Measurements from ENCODE around the gene ADAMTS16. TPM values are rescaled to one million over a fixed set of nuclear protein-coding genes. Genes with fewer than 3 reads are reported as not detected.

Gene ADAMTS16
- total and polyA plus RNA-seq, 9 of the 15 experiments (the other 6 are each of a cell fraction or from before 2014, with no cell fraction given): not detected

- POLR2A ChIA-PET: no interaction called here
- in situ Hi-C loops (cut with MboI): no loop called here
- TF ChIP-seq THRB (CRISPR knock-in tag; conservative IDR thresholded peaks at IDR 0.05) (no peak), XRCC3 (IDR thresholded peaks at IDR 0.05) (no peak), SMAD1 (IDR thresholded peaks at IDR 0.05; ENCODE audit: low read depth, low read length, partially characterized antibody) (no peak), ARID2 (IDR thresholded peaks at IDR 0.05) (no peak), NONO (IDR thresholded peaks at IDR 0.05; ENCODE audit: low read depth in 2 of 2, low read length in 1 of 2) (no peak), ZNF311 (CRISPR knock-in tag; IDR thresholded peaks at IDR 0.05) (no peak), MCM3 (IDR thresholded peaks at IDR 0.05) (no peak)
Measured at GRCh38 chr5:5317976-5318375, 177.8 kb downstream of the ADAMTS16 start.

More at GRCh38 chr5:5317976-5318375, 177.8 kb downstream of the ADAMTS16 start:
- FAIRE-seq: no peak
- no peaks in the 10 kb centered on the region for H3K9me1 ChIP-seq (ENCODE audit: control insufficient read depth, insufficient read depth, low read length)
- no peak overlapping the region for H3K4me2 ChIP-seq (ENCODE audit: insufficient read depth, low read length)
- H3K9me3 ChIP-seq (replicated peaks; ENCODE audit: control insufficient read depth, insufficient read depth, low read depth, low read length): no peaks in the 10 kb centered on the region
- intact Hi-C loops (cut with micrococcal nuclease): no loop called here
- no peak overlapping the region for H3K27ac ChIP-seq (ENCODE audit: extremely low read depth, low read depth, low read length)
- no peaks in the 10 kb centered on the region for H3K4me1 ChIP-seq (replicated peaks in 1 of 2; ENCODE audit: control insufficient read depth in 2 of 2, insufficient read depth in 2 of 2, low read length in 2 of 2)
- peaks cover 19 to 36% of the 10 kb centered on the region in 2 experiments for H3K27me3 ChIP-seq (ENCODE audit: control insufficient read depth in 2 of 2, insufficient read depth in 2 of 2, low read length in 2 of 2)
- 0 out of 2 replicates have a peak, but pooled peaks cover 3% of the 10 kb centered on the region for H4K20me1 ChIP-seq (replicated peaks; ENCODE audit: control insufficient read depth, insufficient read depth, low read length)
- no peak overlapping the region for H3K4me3 ChIP-seq
- CTCF ChIA-PET (ENCODE audit: low intra/inter-chr PET ratio): no interaction called here
- WGBS (ENCODE audit: insufficient coverage, low coverage, missing lambda C conversion rate): 2% methylated on average over 10 of the region's 10 CpGs
- no peaks in the 10 kb centered on the region for H3K79me2 ChIP-seq (ENCODE audit: control insufficient read depth, insufficient read depth, low read length)
- H2AFZ ChIP-seq (ENCODE audit: low read depth, low read length): no peak overlapping the region
- no peak for ATAC-seq
- DNase-seq (ENCODE audit: extremely low read depth in 1 of 4, low spot score in 3 of 4): no peak
- H3K9ac ChIP-seq (ENCODE audit: insufficient read depth in 1 of 2, low read depth in 2 of 2, low read length in 2 of 2): no peak overlapping the region
- BruUV-seq (replicated peaks): no TSS peak
- no peaks in the 10 kb centered on the region for H3K36me3 ChIP-seq (ENCODE audit: control insufficient read depth, insufficient read depth, low read length)
